Epithelial cell of prostate (primary cell): ENCODE measurements around the gene ZBTB32.
A peak's percentile ranks its signal among the peaks of the same experiment; 100 is the strongest.

Source experiments
- DNase-seq: peaks from one replicate; pipeline ENCODE4 v3.0.0-alpha.2; 2011; ENCODE audit warnings: low read depth, low spot score
- H3K27ac ChIP-seq: fragments of 450-650 bp; 2 replicates; pipeline ENCODE4 v1.5.1; 2017; ENCODE audit warnings: mild to moderate bottlenecking

Gene ZBTB32

GRCh38 chr19:35746531-35746930 is 42.2 kb downstream of the ZBTB32 start:
- DNase-seq = no peak
- H3K27ac ChIP-seq = peak overlapping the region; percentile 99

DNA sequence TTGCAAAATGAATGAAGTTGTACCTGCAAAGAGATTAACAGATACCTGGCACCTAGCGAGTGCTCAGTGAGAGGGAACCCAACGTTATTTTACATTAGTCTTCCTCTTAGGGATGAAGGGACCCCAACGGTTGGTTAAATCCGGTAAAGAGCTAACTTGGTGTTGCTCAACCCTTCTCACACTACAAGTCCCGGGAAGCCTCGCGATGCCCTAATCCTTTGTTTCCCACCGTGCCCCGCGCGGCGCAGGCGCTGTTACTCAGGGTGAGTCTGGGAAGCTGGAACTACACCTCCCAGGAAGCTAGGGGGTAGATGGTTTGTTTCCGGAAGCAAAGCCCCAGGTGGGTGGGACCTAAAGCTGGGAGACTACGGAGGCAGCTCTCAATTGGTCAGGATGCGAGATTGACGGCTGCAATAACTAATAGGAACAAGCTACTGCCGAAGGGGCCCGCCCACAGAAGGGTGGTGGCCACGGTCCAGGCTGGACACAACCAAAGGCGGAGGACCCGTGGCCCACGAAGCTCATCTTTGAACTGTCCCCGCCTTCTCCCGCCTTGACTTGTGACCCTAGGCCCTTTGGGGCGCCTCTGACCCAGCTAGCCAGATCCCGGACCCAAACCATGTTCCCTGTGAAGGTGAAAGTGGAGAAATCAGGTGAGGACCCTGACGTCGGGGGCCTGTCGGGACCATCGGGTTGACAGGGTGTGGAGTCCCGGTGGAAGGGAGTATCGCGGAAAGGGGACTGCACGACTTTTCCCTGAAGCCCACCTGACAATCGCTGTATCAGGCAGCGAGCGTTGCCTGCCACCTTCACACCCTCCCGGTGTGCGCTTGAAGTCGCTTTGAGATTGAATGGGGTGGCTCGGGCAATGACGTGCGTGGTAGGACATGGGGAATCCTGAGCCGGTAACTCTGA is 44.0 kb downstream of the ZBTB32 start, which contains the start of gene LIN37:
Gene LIN37 (plus strand): TSS at position 471 of the 915 bp plus-strand sequence. CDS start 149 bp downstream, at position 620.
- H3K27ac ChIP-seq = peak within 1 kb of the TSS; percentile 26
- peak; percentile 96 for DNase-seq

DNA sequence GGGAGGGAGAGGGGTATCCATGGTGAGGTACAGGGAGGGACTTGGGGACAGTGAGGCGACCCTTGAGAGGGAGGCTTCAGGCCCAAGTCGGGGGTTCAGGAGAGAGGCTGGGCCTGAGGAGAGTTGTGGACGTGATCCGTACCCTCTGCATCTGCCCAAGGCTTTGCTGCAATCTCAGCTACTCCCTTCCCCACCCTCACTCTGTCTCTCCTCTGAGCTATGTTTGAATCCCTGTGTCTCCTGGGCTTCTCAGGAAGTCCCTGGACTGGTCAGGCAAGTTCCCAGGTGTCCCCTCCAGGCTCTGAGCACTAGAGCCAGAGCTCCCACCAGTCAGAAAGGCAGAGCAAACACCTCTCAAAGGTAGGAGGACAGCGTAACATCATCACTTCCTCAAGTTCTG is 45.8 kb downstream of the ZBTB32 start:
- no peak overlapping the region for H3K27ac ChIP-seq
- DNase-seq = no peak

DNA sequence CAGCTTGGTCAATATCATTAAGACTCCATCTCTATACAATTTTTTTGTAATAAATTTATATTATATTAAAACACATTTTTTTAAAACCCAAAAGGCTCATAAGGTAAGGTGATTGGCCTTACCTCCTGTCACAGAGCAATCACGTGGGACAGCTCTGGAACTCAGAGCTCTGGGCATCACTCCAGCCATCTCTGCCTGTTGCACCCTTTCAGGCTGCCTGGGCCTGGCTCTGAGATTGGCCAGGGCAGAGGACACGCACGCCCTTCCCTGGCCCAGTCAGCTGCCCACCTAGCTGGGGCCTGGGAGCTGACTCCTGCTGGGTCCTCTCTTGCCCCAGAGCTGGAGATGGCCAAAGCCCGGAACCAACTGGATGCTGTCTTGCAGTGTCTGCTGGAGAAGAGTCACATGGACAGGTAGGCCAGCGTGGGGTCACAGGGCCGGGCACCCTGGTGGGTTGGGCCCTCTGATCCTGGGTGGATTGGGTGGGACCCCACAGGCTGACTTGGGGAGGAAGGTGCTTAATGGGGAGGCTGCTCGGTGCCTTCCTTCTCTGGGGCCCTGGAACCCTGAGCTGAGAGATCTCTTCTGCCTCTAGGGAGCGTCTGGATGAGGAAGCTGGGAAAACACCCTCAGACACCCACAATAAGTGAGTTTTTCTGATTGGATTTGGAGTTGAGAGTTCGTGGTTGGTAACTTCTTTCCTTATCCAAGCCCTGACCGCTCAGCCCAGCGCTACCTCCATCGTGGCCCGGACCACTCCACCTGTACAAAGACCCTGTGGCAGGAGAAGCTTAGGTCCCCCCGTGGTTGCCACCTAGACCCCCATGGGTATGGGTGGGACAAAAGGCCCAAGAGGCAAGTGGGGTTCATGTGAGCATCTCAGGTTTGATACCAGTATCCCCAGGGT is 47.7 kb downstream of the ZBTB32 start:
- no peak overlapping the region for H3K27ac ChIP-seq
- no peak for DNase-seq

DNA sequence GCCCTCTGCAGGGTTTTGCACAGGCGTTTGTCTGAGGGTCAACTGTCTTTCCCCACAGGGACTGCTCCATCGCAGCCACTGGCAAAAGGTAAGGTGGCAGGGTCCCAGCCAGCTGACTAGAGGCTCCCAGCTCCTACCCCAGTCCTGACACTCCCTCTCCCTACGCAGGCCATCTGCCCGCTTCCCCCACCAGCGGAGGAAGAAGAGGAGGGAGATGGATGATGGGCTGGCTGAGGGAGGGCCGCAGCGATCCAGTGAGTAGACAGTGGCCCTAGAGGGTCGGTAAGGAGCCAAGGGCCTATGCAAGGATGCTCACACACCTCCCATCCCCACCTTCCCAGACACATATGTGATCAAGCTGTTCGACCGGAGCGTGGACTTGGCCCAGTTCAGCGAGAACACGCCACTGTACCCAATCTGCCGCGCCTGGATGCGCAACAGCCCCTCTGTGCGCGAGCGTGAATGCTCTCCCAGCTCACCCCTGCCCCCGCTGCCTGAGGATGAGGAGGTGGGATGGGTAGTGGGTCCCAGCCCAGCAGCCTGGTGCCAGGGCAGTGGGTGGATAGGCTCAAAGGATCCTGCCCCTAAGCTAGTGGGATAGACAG is 48.5 kb downstream of the ZBTB32 start:
- H3K27ac ChIP-seq = no peak overlapping the region
- no peak for DNase-seq

DNA sequence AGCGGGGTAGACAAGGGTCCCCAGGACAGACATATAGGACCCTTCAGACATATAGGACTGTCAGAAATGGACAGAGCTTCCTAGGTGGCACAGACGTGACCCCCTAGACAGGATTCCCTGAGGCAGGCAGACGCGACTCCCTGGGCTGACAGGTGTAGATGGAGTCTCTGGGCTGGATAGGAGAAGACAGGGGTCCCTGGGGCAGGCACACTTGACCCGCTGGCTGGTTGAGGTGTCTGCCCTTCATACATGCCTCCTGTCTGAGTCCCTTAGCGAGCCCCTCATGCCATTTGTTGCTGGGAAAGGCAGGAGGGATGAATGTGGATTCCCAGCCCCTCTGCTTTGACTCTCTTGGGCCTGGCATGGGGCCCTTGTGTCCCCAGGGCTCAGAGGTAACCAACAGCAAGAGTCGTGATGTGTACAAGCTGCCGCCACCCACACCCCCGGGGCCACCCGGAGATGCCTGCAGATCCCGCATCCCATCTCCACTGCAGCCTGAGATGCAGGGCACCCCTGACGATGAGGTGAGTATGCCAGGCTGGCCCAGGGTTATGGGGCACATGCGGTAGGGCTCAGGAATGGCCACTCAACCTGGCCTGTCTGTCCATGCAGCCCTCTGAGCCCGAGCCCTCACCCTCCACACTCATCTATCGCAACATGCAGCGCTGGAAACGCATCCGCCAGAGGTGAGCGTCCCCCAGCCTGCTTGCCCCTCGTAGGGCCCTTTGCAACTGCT is 49.4 kb downstream of the ZBTB32 start:
- H3K27ac ChIP-seq = no peak overlapping the region
- no peak for DNase-seq

DNA sequence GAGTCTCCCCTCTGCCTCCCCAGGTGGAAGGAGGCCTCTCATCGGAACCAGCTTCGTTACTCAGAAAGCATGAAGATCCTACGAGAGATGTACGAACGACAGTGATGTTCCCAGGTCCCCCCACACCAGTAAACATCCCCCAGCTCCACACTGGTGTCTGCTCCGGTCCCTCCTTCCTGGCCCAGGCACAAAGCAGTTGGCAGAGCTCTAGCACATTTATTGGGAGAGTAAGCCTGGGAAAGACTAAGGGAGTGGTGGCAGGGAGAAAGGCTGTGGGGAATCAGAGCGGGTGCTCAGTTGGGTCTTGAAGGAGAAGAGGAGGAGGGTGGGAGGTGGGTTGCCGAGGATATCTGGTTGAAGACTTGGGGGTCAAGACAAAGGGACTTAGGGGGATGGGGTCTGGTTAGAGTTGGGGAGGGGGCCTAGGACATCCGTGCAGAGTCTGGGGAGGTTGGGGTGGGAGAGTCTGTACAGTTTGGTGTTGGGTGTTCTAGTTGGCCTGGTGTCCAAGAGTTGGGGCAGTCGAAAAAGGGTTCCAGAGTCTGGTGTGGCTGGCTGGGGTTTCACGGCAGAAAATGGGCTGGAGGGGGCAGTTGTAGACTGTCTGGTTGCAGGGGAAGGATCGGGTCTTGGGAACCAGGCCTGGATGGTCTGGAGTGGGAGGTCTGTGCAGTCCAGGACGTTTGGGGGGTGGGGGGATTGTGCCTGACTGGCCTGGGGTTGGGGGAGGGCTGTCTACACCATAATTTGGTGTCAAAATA is 50.2 kb downstream of the ZBTB32 start:
- no peak for DNase-seq
- H3K27ac ChIP-seq = no peak overlapping the region

GRCh38 chr19:35755131-35755549 is 50.8 kb downstream of the ZBTB32 start:
- H3K27ac ChIP-seq = no peak overlapping the region
- no peak for DNase-seq

DNA sequence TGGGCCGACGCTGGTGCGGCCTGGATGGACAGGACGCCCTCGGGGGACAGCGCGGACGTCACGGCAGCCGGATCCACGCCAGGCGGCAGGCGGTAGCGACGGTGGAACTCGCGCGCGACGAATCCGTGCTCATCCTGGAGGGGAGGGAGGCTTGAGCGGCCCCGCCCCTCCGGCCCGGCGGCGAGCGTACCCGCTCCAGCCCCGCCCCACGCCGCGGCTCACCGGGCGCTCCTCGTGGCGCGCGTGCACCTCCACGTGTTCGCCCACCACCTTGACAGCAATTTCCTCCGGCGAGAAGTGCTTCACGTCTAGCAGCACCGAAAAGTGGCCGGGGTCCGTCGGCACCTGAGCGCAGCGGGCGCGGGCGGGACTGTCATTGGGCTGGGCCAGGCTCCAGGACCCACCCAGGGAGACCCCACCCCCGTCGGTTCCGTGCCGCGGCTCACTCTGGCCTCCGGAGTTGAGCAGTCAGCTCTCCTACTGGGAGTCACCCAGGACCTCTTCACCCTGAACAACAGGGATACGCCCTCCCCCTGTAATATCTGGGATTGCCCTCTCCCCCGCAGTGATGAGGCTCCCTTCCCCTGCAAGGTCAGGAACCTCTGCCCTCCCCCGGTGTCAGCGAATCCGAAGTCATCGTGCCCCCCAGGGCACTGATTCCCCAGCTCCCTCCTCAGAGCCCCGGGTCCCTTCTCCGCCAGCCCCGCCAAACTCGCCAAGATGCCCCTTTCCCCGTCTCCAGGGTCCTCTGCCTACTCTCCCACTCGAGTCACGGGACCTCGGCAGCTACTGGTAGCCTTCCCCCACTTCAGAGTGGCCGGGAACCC is 51.4 kb downstream of the ZBTB32 start:
- H3K27ac ChIP-seq = no peak overlapping the region
- DNase-seq = no peak

DNA sequence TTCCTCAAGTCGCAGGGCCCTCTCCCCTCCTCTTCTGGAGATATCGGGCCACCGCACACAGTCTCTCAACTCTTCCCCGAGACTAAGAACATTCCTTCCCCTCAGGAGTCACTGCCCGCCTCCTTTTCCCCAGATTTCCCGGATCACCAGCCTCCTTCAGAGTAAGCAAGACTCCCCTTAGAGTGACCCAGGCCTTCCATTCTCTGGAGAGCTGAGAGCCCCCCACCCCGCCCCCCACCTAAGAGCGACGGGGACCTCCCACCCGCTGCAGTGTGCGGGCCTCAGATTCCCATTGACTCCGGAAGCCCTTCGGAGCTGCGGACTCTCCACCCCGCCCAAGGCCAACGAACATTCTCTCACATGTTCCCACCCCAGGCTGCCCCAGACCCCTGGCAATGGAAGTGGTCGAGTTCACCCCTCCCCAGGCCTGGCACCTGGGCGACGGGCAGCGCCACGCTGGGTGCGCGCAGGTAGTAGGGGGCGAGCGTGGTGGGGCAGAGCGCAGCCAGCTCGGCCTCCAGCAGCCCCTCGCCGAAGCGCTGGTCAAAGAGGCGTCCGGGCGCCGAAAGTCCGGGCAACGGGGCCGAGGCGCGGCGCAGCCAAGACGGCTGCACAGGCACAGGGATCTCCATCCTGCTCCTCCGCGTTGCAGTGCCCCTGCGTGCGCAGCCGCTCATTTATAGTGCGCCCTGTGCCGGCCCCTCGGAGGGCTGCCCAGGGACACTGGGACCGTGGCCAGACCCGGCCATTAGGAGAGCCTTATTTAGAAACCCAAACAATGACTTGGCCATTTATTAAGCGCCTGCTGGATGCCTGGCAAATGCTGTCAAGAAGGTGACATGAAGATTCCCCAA is 52.2 kb downstream of the ZBTB32 start, which contains the start of gene HSPB6:
Gene HSPB6 (minus strand): TSS at position 653 of the 854 bp plus-strand sequence. CDS start 21 bp downstream, at position 632.
- H3K27ac ChIP-seq = peak within 1 kb of the TSS; percentile 84
- no peak for DNase-seq

DNA sequence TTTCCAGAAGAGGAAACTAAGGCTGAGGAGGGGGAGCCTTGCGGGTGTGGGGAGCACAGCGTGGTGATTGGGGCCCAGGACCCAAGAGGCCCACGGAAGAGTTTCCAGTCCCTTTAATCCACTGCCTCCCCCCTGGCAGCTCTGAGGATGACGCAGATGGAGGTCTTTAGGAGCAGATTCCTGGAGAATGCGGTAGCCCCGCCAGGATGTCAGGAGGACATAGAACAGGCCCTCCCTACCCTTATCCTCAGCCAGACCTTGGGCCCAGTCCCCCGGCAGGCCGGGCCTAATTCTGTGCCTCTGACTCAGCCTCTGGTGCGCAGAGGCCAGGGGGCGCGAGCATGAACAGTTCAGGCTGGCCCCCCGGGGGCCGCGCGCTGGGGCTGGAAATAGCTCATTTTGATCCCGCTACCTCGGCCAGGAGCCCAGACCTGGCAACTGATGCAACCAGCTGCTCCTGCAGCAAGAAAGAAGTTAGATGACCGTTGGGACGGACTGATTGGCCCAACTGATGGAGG is 52.9 kb downstream of the ZBTB32 start:
- H3K27ac ChIP-seq = peak overlapping the region; percentile 84
- DNase-seq = no peak

DNA sequence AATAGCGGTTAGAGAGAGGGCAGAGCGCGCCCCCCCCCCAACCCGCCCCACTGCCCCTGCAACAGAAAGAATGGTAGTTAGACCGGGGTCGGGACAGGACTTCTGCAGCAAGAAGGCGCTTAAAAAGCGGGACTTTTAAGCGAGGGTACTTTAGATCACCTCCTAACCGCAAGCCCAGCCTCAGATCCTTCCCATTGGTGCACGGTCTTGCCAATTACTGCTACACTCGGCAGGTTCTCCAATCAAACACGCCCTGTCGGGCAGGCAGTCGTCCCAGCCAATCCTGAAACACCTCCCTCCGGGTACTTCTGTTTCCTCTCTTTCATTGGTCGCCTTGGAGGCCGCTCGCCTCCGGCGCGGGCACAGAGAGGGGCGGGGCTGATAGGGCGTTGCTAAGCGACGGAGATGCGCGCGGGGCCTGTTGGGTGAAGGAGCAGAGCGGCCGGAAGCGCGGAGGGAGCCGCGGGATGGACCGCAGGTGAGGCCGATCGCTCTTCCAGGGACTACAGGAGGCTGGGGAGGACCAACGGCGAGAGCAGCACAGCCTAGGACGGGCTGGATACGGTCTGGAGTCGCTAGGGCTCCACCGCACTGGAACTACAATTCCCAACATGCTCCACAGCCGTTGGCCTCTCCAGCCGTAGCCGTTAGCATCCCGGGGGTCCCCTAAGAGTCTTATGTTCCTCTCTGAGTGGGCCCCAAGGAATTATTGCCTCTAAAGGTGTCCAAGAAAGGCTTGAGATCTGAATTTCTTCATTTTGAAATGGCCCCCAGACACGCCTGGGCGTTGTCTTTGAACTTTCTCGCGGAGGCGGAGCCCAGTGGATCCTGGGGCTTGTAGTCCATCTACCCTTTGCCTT is 53.6 kb downstream of the ZBTB32 start, which contains the start of gene PROSER3:
Gene PROSER3 (plus strand): TSS at position 428 of the 860 bp plus-strand sequence. CDS start 40 bp downstream, at position 468.
- H3K27ac ChIP-seq = peak within 1 kb of the TSS; percentile 84
- DNase-seq = peak; percentile 98

DNA sequence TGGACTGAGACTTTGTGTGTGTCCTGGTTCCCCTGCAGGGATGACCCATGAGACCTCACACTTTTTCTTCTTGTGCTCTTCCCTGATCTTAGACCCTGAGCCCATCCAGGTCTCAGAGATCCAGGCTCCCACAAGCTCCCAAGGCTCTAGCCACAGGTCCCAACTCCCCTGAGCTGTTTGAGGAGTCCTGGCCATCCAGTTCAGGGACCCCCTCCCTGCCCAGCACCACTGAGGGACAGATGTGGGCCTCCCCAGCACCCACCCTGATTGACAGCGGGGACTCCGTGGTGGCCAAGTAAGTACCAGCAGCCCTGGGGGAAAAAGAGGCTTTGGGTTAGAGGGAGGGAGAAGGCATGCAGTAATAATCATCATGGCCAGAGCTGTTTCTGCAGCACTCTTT is 55.3 kb downstream of the ZBTB32 start:
- no peak for DNase-seq
- no peak overlapping the region for H3K27ac ChIP-seq

GRCh38 chr19:35760711-35761349 is 56.5 kb downstream of the ZBTB32 start:
- DNase-seq = no peak

More at GRCh38 chr19:35760711-35761349, 56.5 kb downstream of the ZBTB32 start:
- H3K27ac ChIP-seq = no peak overlapping the region
